ENCODE results near the gene ZBTB16.

ZBTB16 gene

GRCh38 chr11:114219559-114220349, 160.2 kb downstream of the ZBTB16 start:
- DNase-seq (ENCODE audit: insufficient read length, low spot score) (no peak), FAIRE-seq (no peak)
- TF ChIP-seq CTCF (IDR thresholded peaks at IDR 0.05; ENCODE audit: insufficient read depth, missing control alignments), result no peak

- FAIRE-seq (no peak), DNase-seq (ENCODE audit: insufficient read length, low spot score) (no peak)
- TF ChIP-seq CTCF (IDR thresholded peaks at IDR 0.05; ENCODE audit: insufficient read depth, missing control alignments), result no peak
These were observed 161.5 kb downstream of the ZBTB16 start for GRCh38 chr11:114221037-114221436.

GRCh38 chr11:114225661-114226060, 166.2 kb downstream of the ZBTB16 start:
- no peak for FAIRE-seq
- no peak for DNase-seq (ENCODE audit: insufficient read length, low spot score)
- TF ChIP-seq CTCF (IDR thresholded peaks at IDR 0.05; ENCODE audit: insufficient read depth, missing control alignments), result no peak

GRCh38 chr11:114226356-114226755, 166.8 kb downstream of the ZBTB16 start:
- TF ChIP-seq CTCF (IDR thresholded peaks at IDR 0.05; ENCODE audit: insufficient read depth, missing control alignments), result no peak
- FAIRE-seq (no peak), DNase-seq (ENCODE audit: insufficient read length, low spot score) (no peak)

GRCh38 chr11:114228435-114229411, 169.2 kb downstream of the ZBTB16 start:
- FAIRE-seq, result peak; percentile 77
- TF ChIP-seq CTCF (IDR thresholded peaks at IDR 0.05; ENCODE audit: insufficient read depth, missing control alignments), result no peak
- peak; percentile 64 for DNase-seq (ENCODE audit: insufficient read length, low spot score)

GRCh38 chr11:114230031-114230704, 170.7 kb downstream of the ZBTB16 start:
- FAIRE-seq (no peak), DNase-seq (ENCODE audit: insufficient read length, low spot score) (no peak)

More at GRCh38 chr11:114230031-114230704, 170.7 kb downstream of the ZBTB16 start:
- no peak for TF ChIP-seq CTCF (IDR thresholded peaks at IDR 0.05; ENCODE audit: insufficient read depth, missing control alignments)

All from D721Med (cell line).